HepG2 (cell line): ENCODE results near the gene UACA.

Experiments used
- GATA4 ChIP-seq: sonication (generic); IDR thresholded peaks from 2 replicates; pipeline ENCODE4 v1.6.1; 2016; ENCODE audit warnings: antibody characterized with exemption, low read depth, borderline replicate concordance
- POLR2AphosphoS5 ChIP-seq: IDR thresholded peaks from 2 replicates; pipeline ENCODE4 v1.6.1; 2012; ENCODE audit warnings: low read depth, low read length
- RAD51 ChIP-seq: fragments of 450-650 bp; IDR thresholded peaks from 2 replicates; pipeline ENCODE4 v1.6.1; 2016; ENCODE audit warnings: borderline replicate concordance
- SRSF9 ChIP-seq: fragments of 200-400 bp; formaldehyde crosslinking; IDR thresholded peaks from 2 replicates; pipeline ENCODE4 v1.6.1; 2018; ENCODE audit warnings: borderline replicate concordance, mild to moderate bottlenecking, low read depth, low read length; ENCODE audit not compliant: insufficient read depth, poor library complexity, severe bottlenecking
- SUZ12 ChIP-seq: fragments of 150-350 bp; IDR thresholded peaks from 2 replicates; pipeline ENCODE4 v1.6.1; 2014; ENCODE audit warnings: low read depth, low read length
- ZNF432 ChIP-seq: sonication (generic); formaldehyde crosslinking; IDR thresholded peaks from 2 replicates; pipeline ENCODE4 v1.5.0; 2020; ENCODE audit warnings: missing genetic modification reagents, mild to moderate bottlenecking, borderline replicate concordance

DNA sequence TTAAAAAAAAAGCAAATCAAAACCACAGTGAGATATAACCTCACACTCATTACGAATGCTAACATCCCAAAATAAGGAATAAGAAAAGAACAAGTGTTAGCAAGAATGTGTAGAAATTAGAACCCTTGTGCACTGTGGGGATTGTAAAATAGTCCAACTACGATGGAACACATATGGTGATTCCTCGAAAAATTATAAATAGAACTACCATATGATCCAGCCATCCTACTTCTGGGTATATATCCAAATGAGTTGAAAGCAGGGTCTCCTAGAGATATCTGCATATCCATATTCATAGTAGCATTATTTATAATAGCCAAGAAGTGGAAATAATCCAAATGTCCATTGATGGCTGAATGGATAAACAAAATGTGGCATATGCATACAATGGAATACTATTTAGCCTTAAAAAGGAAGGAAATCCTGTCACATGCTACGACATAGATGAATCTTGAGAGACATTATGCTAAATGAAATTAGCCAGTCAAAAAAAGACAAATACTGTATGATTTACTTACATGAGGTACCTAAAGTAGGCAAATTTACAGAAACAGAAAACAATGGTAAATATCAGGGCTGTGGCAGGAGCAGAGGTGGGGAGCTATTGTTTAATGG is 55.6 kb downstream of the UACA start:
- TF ChIP-seq ZNF432 (CRISPR knock-in tag): no peak
- TF ChIP-seq SRSF9: no peak
- TF ChIP-seq SUZ12: no peak
- TF ChIP-seq RAD51: no peak
- TF ChIP-seq POLR2AphosphoS5: no peak
- TF ChIP-seq GATA4: no peak
